DND-41 (cell line): ENCODE results near the gene PRDX6.

Experiments
- EZH2 ChIP-seq: IDR thresholded peaks from 3 replicates; pipeline ENCODE4 v1.6.1; 2012; ENCODE audit warnings: borderline replicate concordance, low read depth, mild to moderate bottlenecking, moderate library complexity, low read length, inconsistent platforms; ENCODE audit not compliant: severe bottlenecking
- TF ChIP-seq, protein P1 (sequence below): IDR thresholded peaks from 2 replicates; pipeline ENCODE4 v1.5.1; 2012; ENCODE audit warnings: borderline replicate concordance, low read length, moderate library complexity, mild to moderate bottlenecking; ENCODE audit not compliant: poor library complexity, severe bottlenecking; ENCODE audit errors: extremely low read depth

DNA sequence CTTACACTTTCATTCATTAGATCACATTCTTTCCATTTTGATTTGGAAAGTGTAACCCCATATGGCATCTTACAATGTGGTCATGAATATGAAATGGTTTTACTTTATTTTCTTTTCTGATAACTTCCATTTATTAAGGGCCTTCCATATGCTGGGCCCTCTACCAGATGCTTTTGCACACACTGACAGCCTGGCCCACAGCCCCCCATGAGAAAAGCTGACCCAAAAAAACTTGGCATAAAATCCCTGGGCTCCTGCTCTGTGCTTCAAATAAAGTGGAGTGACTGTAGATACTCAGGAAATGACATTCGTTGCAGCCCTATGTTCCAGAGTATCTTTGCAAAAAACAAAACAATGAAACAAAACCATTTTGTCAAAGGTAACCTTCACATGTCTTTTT, 48.8 kb downstream of the PRDX6 start:
- TF ChIP-seq, protein P1, sequence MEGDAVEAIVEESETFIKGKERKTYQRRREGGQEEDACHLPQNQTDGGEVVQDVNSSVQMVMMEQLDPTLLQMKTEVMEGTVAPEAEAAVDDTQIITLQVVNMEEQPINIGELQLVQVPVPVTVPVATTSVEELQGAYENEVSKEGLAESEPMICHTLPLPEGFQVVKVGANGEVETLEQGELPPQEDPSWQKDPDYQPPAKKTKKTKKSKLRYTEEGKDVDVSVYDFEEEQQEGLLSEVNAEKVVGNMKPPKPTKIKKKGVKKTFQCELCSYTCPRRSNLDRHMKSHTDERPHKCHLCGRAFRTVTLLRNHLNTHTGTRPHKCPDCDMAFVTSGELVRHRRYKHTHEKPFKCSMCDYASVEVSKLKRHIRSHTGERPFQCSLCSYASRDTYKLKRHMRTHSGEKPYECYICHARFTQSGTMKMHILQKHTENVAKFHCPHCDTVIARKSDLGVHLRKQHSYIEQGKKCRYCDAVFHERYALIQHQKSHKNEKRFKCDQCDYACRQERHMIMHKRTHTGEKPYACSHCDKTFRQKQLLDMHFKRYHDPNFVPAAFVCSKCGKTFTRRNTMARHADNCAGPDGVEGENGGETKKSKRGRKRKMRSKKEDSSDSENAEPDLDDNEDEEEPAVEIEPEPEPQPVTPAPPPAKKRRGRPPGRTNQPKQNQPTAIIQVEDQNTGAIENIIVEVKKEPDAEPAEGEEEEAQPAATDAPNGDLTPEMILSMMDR = no peak
- no peak for TF ChIP-seq EZH2
